ENCODE measurements around the gene G6PD. TPM values are rescaled to one million over a fixed set of nuclear protein-coding genes. Genes with fewer than 3 reads are reported as not detected.
"Not testable (repeated sequence)": the region's sequence is repeated elsewhere in the genome, so short reads cannot be mapped to it uniquely, and the experiment has no call there.

G6PD gene
- total and polyA plus RNA-seq, 2 of the 8 experiments (the other 6 are each of a cell fraction or from before 2014, with no cell fraction given): 47.3 to 55.1 TPM

- H4K20me1 ChIP-seq (replicated peaks in 1 of 2; ENCODE audit: control insufficient read depth in 1 of 2, insufficient read depth in 2 of 2, low read length in 2 of 2); DNase-seq (ENCODE audit: low read depth in 1 of 2, low spot score in 2 of 2); H3K14ac ChIP-seq (ENCODE audit: insufficient read length); H3K23ac ChIP-seq (ENCODE audit: insufficient read length); H3K27me3 ChIP-seq (replicated peaks in 1 of 4; ENCODE audit: control insufficient read depth in 3 of 4, extremely low read depth in 1 of 4, insufficient read depth in 3 of 4, low read length in 3 of 4); H3K36me3 ChIP-seq (ENCODE audit: control insufficient read depth in 2 of 4, insufficient read depth in 4 of 4, low read length in 3 of 4); H3K4me3 ChIP-seq (ENCODE audit: extremely low read depth in 1 of 4, insufficient read depth in 2 of 4, low read depth in 3 of 4, low read length in 4 of 4); POLR2A ChIA-PET (ENCODE audit: partially characterized antibody); H2BK15ac ChIP-seq (ENCODE audit: low read length); H3K56ac ChIP-seq (replicated peaks; ENCODE audit: insufficient read length, low read depth, low read length); H4K8ac ChIP-seq (ENCODE audit: extremely low read depth, insufficient read depth, low read length); H2BK12ac ChIP-seq (ENCODE audit: low read depth, low read length); H2AFZ ChIP-seq (ENCODE audit: low read length); H2BK20ac ChIP-seq (ENCODE audit: low read length); H2BK5ac ChIP-seq (ENCODE audit: low read depth, low read length); H3K79me1 ChIP-seq (ENCODE audit: low read depth, low read length); H3K9me3 ChIP-seq (ENCODE audit: insufficient read depth in 2 of 2, low read depth in 1 of 2, low read length in 1 of 2); H3K4me1 ChIP-seq (replicated peaks in 1 of 4; ENCODE audit: control insufficient read depth in 3 of 4, insufficient read depth in 4 of 4, low read length in 3 of 4); CTCF ChIA-PET (ENCODE audit: partially characterized antibody); H3K4me2 ChIP-seq (ENCODE audit: insufficient read depth in 1 of 2, low read depth in 2 of 2, low read length in 2 of 2); H4K91ac ChIP-seq (replicated peaks; ENCODE audit: insufficient read length, low read length); H3K79me2 ChIP-seq (ENCODE audit: control insufficient read depth in 1 of 2, insufficient read depth in 2 of 2, low read length in 2 of 2); H3K18ac ChIP-seq (ENCODE audit: extremely low read depth, low read length); H4K5ac ChIP-seq (ENCODE audit: insufficient read length, low read depth, low read length); H2AK5ac ChIP-seq (ENCODE audit: low read depth, low read length); H3K27ac ChIP-seq (ENCODE audit: low read depth, low read length); H3K23me2 ChIP-seq (ENCODE audit: low read depth, low read length); H2BK120ac ChIP-seq (replicated peaks; ENCODE audit: low read depth, low read length); H3K4ac ChIP-seq (replicated peaks; ENCODE audit: insufficient read length, low read depth, low read length); H3K9ac ChIP-seq (replicated peaks in 1 of 4; ENCODE audit: extremely low read depth in 1 of 4, low read depth in 3 of 4, low read length in 3 of 4): not testable (repeated sequence)
- WGBS, 2 experiments (ENCODE audit: extremely low coverage in 1 of 2, insufficient coverage in 1 of 2, insufficient read length in 1 of 2, insufficient replicate concordance in 2 of 2, low coverage in 1 of 2, low lambda C conversion rate in 2 of 2, missing lambda C conversion rate in 1 of 2): no CpG with 5 or more reads among the region's 5 CpGs
- peak; percentile 100 for FAIRE-seq
These were observed 28.4 kb upstream of the G6PD start for GRCh38 chrX:154575076-154575475.

GRCh38 chrX:154573061-154573460 is 26.4 kb upstream of the G6PD start:
- H2BK15ac ChIP-seq (ENCODE audit: low read length); H2AK5ac ChIP-seq (ENCODE audit: low read depth, low read length); DNase-seq (ENCODE audit: low read depth in 1 of 2, low spot score in 2 of 2); H4K5ac ChIP-seq (ENCODE audit: insufficient read length, low read depth, low read length); H3K4me3 ChIP-seq (ENCODE audit: extremely low read depth in 1 of 4, insufficient read depth in 2 of 4, low read depth in 3 of 4, low read length in 4 of 4); H3K27ac ChIP-seq (ENCODE audit: low read depth, low read length); H3K4ac ChIP-seq (replicated peaks; ENCODE audit: insufficient read length, low read depth, low read length); H3K14ac ChIP-seq (ENCODE audit: insufficient read length); H3K18ac ChIP-seq (ENCODE audit: extremely low read depth, low read length); POLR2A ChIA-PET (ENCODE audit: partially characterized antibody); H4K91ac ChIP-seq (replicated peaks; ENCODE audit: insufficient read length, low read length); H3K27me3 ChIP-seq (replicated peaks in 1 of 4; ENCODE audit: control insufficient read depth in 3 of 4, extremely low read depth in 1 of 4, insufficient read depth in 3 of 4, low read length in 3 of 4); H2BK12ac ChIP-seq (ENCODE audit: low read depth, low read length); H3K79me1 ChIP-seq (ENCODE audit: low read depth, low read length); CTCF ChIA-PET (ENCODE audit: partially characterized antibody); H3K4me2 ChIP-seq (ENCODE audit: insufficient read depth in 1 of 2, low read depth in 2 of 2, low read length in 2 of 2); H2AFZ ChIP-seq (ENCODE audit: low read length); H3K23ac ChIP-seq (ENCODE audit: insufficient read length); H3K9me3 ChIP-seq (ENCODE audit: insufficient read depth in 2 of 2, low read depth in 1 of 2, low read length in 1 of 2); H3K9ac ChIP-seq (replicated peaks in 1 of 4; ENCODE audit: extremely low read depth in 1 of 4, low read depth in 3 of 4, low read length in 3 of 4); H2BK120ac ChIP-seq (replicated peaks; ENCODE audit: low read depth, low read length); H3K23me2 ChIP-seq (ENCODE audit: low read depth, low read length); FAIRE-seq; H4K8ac ChIP-seq (ENCODE audit: extremely low read depth, insufficient read depth, low read length); H3K79me2 ChIP-seq (ENCODE audit: control insufficient read depth in 1 of 2, insufficient read depth in 2 of 2, low read length in 2 of 2); H3K4me1 ChIP-seq (replicated peaks in 1 of 4; ENCODE audit: control insufficient read depth in 3 of 4, insufficient read depth in 4 of 4, low read length in 3 of 4); H4K20me1 ChIP-seq (replicated peaks in 1 of 2; ENCODE audit: control insufficient read depth in 1 of 2, insufficient read depth in 2 of 2, low read length in 2 of 2); H3K36me3 ChIP-seq (ENCODE audit: control insufficient read depth in 2 of 4, insufficient read depth in 4 of 4, low read length in 3 of 4); H2BK20ac ChIP-seq (ENCODE audit: low read length); H2BK5ac ChIP-seq (ENCODE audit: low read depth, low read length); H3K56ac ChIP-seq (replicated peaks; ENCODE audit: insufficient read length, low read depth, low read length): not testable (repeated sequence)
- no CpG with 5 or more reads among the region's 10 CpGs for WGBS, 2 experiments (ENCODE audit: extremely low coverage in 1 of 2, insufficient coverage in 1 of 2, insufficient read length in 1 of 2, insufficient replicate concordance in 2 of 2, low coverage in 1 of 2, low lambda C conversion rate in 2 of 2, missing lambda C conversion rate in 1 of 2)

All from H1 (cell line).